Measurements from ENCODE around the gene CEP68.

Gene CEP68

DNA sequence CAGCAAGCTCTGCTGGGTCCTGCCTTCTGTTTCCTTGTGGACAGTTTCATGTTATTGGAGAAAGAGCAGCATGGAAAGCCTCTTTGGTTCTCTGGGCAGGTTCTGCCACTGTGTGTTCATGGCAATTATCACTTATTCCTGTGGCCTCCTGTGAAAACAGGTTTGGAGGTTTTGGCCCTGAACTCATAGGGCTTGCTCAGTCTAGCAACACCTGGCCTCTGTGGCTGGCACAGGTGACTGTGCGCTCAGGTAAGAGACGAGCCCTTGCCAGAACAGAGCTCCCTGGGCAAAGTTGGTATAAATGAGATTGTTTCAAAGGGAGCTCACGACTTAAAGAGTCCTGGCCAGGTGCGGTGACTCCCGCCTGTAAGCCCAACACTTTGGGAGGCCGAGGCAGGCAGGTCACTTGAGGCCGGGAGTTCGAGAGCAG, 5.7 kb downstream of the CEP68 start:
- Histone ChIP-seq H3K4me1 (ENCODE audit: insufficient read depth, insufficient read length) (peaks cover 2% of the 10 kb centered on the region), H3K27me3 (ENCODE audit: insufficient read depth, insufficient read length) (no peaks in the 10 kb centered on the region), H3K9ac (ENCODE audit: insufficient read length, low read depth) (no peak overlapping the region), H3K4me3 (ENCODE audit: insufficient read length, low read depth) (no peak overlapping the region), H3K36me3 (ENCODE audit: insufficient read depth, insufficient read length, low read length) (peaks cover 4% of the 10 kb centered on the region), H3K9me3 (ENCODE audit: insufficient read depth, low read length) (no peaks in the 10 kb centered on the region)
- no peak for DNase-seq (ENCODE audit: low read depth, low spot score)
- no peak for TF ChIP-seq ZNF274 (IDR thresholded peaks at IDR 0.05; ENCODE audit: low read depth, low read length)
- no peak for TF ChIP-seq YY1 (IDR thresholded peaks at IDR 0.05; ENCODE audit: insufficient read depth, insufficient read length)
- no peak for TF ChIP-seq SUZ12 (IDR thresholded peaks at IDR 0.05; ENCODE audit: extremely low read depth, insufficient read depth, insufficient read length)

DNA sequence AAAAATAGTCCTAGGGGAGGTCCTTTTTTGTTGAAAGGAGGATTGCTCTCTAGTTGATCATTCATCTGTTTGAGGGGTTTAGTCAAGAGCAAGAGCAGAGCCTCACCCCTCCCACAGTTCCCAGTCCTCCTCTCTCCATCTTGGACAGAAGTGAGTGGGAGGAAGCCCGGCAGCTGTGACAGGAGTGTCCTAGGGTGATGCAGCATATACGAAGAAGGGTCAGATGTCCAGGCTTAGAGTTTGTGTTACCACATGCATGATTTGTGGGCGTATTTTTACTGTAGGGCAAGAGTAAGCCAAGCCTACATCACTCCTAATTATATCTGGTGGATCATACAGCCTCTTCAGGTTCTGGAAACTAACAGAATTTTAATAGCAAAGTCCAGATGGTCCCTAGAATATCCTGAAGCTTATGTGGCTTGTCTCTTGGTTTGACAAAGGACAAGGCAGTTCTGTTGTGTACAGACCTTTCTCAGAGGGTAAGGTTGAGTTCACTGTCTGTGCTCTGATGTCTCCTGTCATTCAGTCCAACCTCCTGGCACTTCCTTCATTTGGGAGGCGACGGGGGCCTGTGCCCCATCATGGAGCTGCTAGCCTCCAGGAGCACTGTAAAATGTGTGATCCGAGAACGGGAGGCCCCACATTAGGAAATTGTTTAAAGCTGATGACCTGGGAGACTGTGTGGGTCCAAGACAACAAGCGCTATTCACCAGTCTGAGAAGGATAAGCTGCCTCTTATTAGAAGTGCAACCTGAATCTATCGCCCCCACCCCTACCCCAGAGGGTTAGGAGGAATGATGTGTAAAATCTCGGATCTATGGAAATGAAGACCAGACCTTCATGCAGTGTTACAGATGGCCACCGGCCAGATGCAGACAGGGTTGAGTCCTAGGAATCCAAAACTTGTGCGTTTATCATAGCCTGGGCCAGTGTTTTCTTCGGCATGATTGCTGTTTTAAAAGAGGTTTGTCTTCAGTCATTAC, 6.9 kb downstream of the CEP68 start:
- Histone ChIP-seq H3K4me1 (ENCODE audit: insufficient read depth, insufficient read length) (peaks cover 2% of the 10 kb centered on the region), H3K9me3 (ENCODE audit: insufficient read depth, low read length) (no peaks in the 10 kb centered on the region), H3K4me3 (ENCODE audit: insufficient read length, low read depth) (no peak overlapping the region), H3K9ac (ENCODE audit: insufficient read length, low read depth) (no peak overlapping the region), H3K36me3 (ENCODE audit: insufficient read depth, insufficient read length, low read length) (peaks cover 7% of the 10 kb centered on the region), H3K27me3 (ENCODE audit: insufficient read depth, insufficient read length) (no peaks in the 10 kb centered on the region)
- DNase-seq (ENCODE audit: low read depth, low spot score): no peak
- TF ChIP-seq YY1 (IDR thresholded peaks at IDR 0.05; ENCODE audit: insufficient read depth, insufficient read length) (no peak), ZNF274 (IDR thresholded peaks at IDR 0.05; ENCODE audit: low read depth, low read length) (no peak)

DNA sequence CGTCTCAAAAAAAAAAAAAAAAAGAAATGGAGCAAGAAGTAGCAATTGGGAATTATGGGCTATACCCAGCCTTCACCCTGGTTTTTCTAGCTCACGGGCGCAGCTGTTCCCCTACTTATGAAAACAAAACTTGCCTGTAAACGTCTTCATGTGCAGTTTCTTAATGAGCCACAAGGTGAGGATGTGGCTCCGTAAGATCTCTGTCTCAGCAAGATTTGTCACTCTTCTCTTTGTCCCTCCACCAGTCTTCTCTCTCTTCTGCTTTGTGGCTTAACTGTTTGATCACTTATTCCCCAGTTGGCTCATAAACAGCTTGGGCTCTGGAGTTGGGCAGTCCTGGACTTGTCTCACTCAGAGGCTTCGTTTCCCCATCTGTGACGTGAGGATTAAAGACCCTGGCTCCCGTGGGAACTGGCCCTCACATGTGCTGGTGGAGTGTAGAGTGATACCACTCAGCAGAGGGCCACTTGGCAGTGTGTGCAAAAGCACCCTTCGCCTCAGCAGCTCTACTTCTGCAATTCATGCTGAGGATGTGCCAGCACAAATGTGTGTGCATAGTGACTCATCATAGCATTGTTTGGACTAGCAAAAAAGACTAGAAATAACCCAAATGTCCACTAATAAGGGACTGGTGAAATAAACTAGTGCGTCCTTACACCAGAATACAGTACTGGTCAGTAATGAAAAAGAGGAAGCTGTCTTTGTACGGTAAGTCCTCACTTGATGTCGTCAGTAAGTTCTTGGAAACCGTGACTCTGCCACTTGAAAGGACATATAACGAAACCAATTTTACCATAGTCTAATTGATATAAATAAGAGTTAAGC, 8.7 kb downstream of the CEP68 start:
- TF ChIP-seq YY1 (IDR thresholded peaks at IDR 0.05; ENCODE audit: insufficient read depth, insufficient read length) (no peak), SUZ12 (IDR thresholded peaks at IDR 0.05; ENCODE audit: extremely low read depth, insufficient read depth, insufficient read length) (no peak), ZNF274 (IDR thresholded peaks at IDR 0.05; ENCODE audit: low read depth, low read length) (no peak)
- peaks cover 2% of the 10 kb centered on the region for H3K4me1 ChIP-seq (ENCODE audit: insufficient read depth, insufficient read length)
- H3K9me3 ChIP-seq (ENCODE audit: insufficient read depth, low read length): no peaks in the 10 kb centered on the region
- H3K27me3 ChIP-seq (ENCODE audit: insufficient read depth, insufficient read length): no peaks in the 10 kb centered on the region
- H3K36me3 ChIP-seq (ENCODE audit: insufficient read depth, insufficient read length, low read length): peaks cover 19% of the 10 kb centered on the region
- H3K9ac ChIP-seq (ENCODE audit: insufficient read length, low read depth): no peak overlapping the region
- DNase-seq (ENCODE audit: low read depth, low spot score): no peak
- H3K4me3 ChIP-seq (ENCODE audit: insufficient read length, low read depth): no peak overlapping the region

DNA sequence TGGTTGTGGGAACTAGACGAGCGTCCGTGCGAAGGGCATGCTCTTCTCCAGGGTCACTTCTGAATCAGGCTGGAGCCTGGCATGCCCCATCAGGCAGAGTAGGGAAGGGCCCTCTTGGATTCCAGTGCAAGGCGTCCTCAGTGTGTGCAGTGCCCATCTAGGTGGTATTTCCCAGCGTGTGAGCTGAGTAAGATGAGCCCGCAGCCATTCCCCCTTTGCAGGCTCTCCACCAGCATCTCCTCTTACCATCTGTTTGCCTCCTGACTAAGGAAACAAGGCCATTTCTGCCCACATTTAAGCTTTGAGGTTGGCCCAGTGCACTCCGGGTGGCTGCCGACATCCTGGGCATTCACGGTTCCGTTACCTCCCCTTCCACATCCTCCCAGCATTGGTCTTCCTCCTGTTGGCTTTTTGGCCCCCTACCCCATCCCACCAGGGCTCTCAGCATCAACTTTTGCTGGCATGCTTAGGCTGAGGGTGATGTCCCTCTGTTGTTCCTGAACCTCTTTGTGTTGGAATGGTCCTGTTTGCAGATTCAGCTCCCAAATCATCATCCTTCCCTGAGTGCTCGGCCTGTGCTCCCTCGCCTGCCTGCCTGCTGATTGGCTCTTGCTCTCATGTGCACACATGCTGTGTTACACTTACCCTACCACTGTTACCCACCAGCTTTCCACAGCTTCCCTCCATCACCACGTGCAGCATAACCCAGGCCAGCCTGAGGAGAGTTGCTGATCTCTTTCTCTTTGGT, 11.8 kb downstream of the CEP68 start:
- no peaks in the 10 kb centered on the region for H3K27me3 ChIP-seq (ENCODE audit: insufficient read depth, insufficient read length)
- peaks cover 46% of the 10 kb centered on the region for H3K36me3 ChIP-seq (ENCODE audit: insufficient read depth, insufficient read length, low read length)
- TF ChIP-seq ZNF274 (IDR thresholded peaks at IDR 0.05; ENCODE audit: low read depth, low read length) (no peak), YY1 (IDR thresholded peaks at IDR 0.05; ENCODE audit: insufficient read depth, insufficient read length) (no peak), SUZ12 (IDR thresholded peaks at IDR 0.05; ENCODE audit: extremely low read depth, insufficient read depth, insufficient read length) (no peak)
- no peaks in the 10 kb centered on the region for H3K9me3 ChIP-seq (ENCODE audit: insufficient read depth, low read length)
- H3K4me3 ChIP-seq (ENCODE audit: insufficient read length, low read depth): no peak overlapping the region
- no peak overlapping the region for H3K9ac ChIP-seq (ENCODE audit: insufficient read length, low read depth)
- DNase-seq (ENCODE audit: low read depth, low spot score): no peak
- H3K4me1 ChIP-seq (ENCODE audit: insufficient read depth, insufficient read length): no peaks in the 10 kb centered on the region

DNA sequence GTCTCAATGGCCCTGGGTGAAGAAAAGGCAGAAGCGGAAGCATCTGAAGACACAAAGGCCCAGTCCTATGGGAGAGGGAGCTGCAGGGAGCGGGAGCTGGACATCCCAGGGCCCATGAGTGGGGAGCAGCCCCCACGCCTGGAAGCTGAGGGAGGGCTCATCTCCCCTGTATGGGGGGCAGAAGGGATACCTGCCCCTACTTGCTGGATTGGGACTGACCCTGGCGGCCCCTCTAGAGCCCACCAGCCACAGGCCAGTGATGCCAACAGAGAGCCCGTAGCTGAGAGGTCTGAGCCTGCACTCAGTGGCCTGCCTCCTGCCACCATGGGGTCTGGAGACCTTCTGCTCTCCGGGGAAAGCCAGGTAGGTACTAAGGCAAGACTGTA, 13.2 kb downstream of the CEP68 start:
- Histone ChIP-seq H3K4me1 (ENCODE audit: insufficient read depth, insufficient read length) (no peaks in the 10 kb centered on the region), H3K36me3 (ENCODE audit: insufficient read depth, insufficient read length, low read length) (peaks cover 61% of the 10 kb centered on the region), H3K9me3 (ENCODE audit: insufficient read depth, low read length) (no peaks in the 10 kb centered on the region), H3K9ac (ENCODE audit: insufficient read length, low read depth) (no peak overlapping the region), H3K27me3 (ENCODE audit: insufficient read depth, insufficient read length) (no peaks in the 10 kb centered on the region), H3K4me3 (ENCODE audit: insufficient read length, low read depth) (no peak overlapping the region)
- no peak for DNase-seq (ENCODE audit: low read depth, low spot score)
- TF ChIP-seq SUZ12 (IDR thresholded peaks at IDR 0.05; ENCODE audit: extremely low read depth, insufficient read depth, insufficient read length): no peak
- no peak for TF ChIP-seq ZNF274 (IDR thresholded peaks at IDR 0.05; ENCODE audit: low read depth, low read length)
- TF ChIP-seq YY1 (IDR thresholded peaks at IDR 0.05; ENCODE audit: insufficient read depth, insufficient read length): no peak

DNA sequence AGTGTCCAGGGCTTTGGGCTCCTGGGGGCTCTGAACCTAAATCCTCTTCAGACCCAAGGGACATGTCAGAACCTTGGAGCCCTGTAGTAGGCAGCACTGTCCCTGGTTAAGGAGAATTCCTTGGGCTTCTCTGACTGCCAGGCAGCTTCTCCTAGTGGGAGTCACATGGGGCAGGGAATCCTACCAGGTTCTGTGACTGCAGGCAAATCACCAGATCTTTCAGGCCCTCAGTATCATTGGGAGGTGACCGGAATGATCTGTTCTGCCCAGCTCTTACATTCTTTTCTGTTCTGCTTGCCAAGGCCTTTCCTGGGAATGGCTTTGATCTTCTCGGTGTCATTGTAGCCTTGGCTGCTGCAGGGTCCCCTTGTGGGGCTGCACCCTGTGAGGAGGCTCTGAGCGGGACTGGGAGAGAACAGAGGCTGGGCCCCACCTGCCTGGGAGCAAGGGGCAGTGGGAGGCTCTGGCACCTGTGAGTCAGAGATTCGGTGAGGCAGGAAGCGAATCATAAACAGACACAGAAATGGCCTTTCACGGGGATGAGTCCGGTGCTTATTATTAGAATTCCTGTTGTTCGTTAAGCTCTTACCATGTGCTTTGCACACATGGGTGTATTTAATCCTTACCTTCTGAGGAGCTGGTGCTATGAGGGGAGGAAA, 14.1 kb downstream of the CEP68 start:
- TF ChIP-seq SUZ12 (IDR thresholded peaks at IDR 0.05; ENCODE audit: extremely low read depth, insufficient read depth, insufficient read length) (no peak), YY1 (IDR thresholded peaks at IDR 0.05; ENCODE audit: insufficient read depth, insufficient read length) (no peak), ZNF274 (IDR thresholded peaks at IDR 0.05; ENCODE audit: low read depth, low read length) (no peak)
- H3K4me1 ChIP-seq (ENCODE audit: insufficient read depth, insufficient read length): no peaks in the 10 kb centered on the region
- no peak overlapping the region for H3K4me3 ChIP-seq (ENCODE audit: insufficient read length, low read depth)
- no peak for DNase-seq (ENCODE audit: low read depth, low spot score)
- H3K36me3 ChIP-seq (ENCODE audit: insufficient read depth, insufficient read length, low read length): peaks cover 68% of the 10 kb centered on the region
- no peak overlapping the region for H3K9ac ChIP-seq (ENCODE audit: insufficient read length, low read depth)
- H3K27me3 ChIP-seq (ENCODE audit: insufficient read depth, insufficient read length): no peaks in the 10 kb centered on the region
- H3K9me3 ChIP-seq (ENCODE audit: insufficient read depth, low read length): no peaks in the 10 kb centered on the region

Measured in NT2/D1 (cell line).